GM19025 (cell line): ENCODE data around the gene ST3GAL6.

Experiments
- ATAC-seq: cut with Tn5 transposase; IDR thresholded peaks from one replicate; pipeline ENCODE4 v1.9.1; 2021; ENCODE audit warnings: mild to moderate bottlenecking, low read depth, moderate library complexity; ENCODE audit not compliant: unreplicated experiment

Gene ST3GAL6

DNA sequence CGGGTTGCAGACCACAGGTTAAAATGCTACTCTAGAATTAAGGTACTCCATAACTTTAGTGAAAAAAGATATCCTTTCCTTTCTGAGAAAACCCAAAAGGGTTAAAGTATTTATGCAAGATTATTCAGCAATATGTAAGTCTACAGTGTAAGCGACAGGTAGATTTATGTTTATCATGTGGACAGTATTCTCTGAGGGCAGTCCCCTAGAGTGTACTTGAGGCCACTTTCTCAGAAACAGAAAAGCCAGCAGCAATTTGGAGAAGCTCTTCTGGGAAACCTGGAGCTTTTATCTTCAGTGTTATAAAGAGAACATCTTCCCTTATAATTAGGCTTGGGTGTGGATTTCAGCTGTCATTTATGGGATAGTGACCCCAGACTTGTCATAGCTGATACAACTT is 8.9 kb downstream of the ST3GAL6 start:
- no peak for ATAC-seq

- ATAC-seq: peak; percentile 37
Measured at GRCh38 chr3:98775459-98776139, 12.5 kb downstream of the ST3GAL6 start.

- no peak for ATAC-seq
Measured at GRCh38 chr3:98776140-98776493, 13.0 kb downstream of the ST3GAL6 start.

- ATAC-seq: no peak
Measured at GRCh38 chr3:98777286-98777685, 14.1 kb downstream of the ST3GAL6 start.

GRCh38 chr3:98777801-98778220 is 14.7 kb downstream of the ST3GAL6 start:
- ATAC-seq: no peak

GRCh38 chr3:98778383-98778782 is 15.2 kb downstream of the ST3GAL6 start:
- no peak for ATAC-seq

GRCh38 chr3:98778852-98779413 is 15.8 kb downstream of the ST3GAL6 start:
- ATAC-seq: no peak

GRCh38 chr3:98779541-98780335 is 16.6 kb downstream of the ST3GAL6 start:
- ATAC-seq: no peak

GRCh38 chr3:98780343-98780742 is 17.2 kb downstream of the ST3GAL6 start:
- no peak for ATAC-seq

DNA sequence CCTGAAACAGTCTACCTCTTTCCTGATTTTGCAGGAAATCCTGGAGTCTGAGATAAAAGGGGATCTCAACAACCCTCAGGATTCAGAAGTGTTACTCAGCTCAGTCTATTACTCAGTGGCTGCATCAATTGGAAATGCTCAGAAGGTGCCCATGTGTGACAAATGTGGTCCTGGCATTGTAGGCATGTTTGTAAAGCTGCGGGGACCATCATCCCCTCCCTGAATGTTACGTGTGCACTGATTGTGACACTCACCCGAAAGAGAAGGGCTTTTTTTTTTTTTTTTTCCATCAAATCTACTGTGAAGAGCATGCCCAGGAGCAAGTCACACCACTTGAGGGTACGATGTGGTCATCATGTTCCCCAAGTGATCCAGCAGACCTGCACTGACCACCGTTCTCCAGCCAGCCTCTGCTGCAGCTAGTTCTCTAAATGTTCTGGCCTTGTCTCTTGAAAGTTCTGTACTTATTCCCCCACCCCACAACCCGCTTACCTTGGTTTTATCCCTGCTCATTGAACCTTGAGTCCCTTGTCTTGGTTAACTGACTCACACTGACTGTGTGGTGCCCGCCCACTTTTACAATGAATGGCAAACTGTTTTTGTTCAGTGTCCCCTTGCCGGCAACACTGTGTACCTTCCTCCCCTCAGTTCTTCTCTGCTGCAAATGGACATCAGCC is 19.8 kb downstream of the ST3GAL6 start:
- ATAC-seq: no peak

DNA sequence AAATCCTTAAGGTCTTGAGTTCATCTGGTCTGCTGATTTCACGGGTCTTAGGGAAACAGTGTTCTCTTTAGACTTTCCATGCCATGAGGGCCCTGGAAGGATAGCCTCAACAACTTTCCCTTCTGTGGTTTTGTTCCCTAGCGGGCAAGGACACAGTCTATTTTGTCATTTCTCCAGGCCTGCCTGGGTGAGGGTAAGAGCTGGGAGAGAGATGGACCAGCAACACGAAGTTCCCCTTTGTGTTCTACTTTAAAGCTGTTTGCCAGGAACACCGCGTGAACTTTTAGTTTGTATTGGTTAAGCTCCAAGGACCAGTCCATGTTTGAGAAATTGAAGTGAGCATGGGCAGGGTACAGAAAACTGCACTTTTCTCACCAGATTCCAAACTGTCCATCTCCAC is 20.9 kb downstream of the ST3GAL6 start:
- no peak for ATAC-seq

DNA sequence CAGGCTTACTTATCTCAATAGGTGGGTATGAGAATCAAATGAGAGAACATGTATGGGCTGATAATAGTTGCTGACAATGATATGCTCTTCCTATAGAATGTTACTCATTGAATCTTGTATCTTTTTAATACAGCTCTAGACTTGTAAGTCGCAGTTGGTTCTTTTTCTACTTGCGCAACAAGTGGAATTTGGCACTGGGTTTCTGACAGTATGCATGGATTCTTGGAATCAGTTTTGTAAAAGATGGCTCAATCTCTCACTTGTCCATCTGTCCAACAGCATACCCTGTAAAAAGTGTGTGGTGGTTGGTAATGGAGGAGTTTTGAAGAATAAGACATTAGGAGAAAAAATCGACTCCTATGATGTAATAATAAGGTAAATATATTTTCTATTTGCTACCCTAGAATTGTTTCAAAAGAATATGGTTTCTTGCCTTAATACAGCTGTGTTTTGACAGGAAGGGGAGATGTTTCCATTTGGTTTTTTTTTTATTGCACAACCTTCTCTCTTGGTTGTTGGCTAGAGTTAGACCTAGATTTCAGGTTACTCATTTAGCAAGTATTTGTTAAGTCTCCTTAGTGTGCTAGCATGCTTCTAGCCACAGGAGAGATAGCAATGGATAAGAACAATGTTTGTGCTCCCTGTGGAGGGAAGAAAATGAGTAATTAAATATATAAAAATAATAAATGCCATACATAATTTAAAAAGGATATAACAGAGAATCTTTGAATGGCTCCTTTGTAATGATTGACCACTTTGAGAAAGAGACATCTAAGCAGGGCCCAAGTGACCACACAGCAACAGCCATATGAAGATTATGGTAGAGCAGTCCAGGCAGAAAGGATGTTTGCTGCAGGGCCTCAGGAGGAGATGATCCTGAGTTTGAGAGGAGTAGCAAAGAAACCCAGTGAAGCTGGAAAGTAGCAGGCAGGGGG is 21.8 kb downstream of the ST3GAL6 start:
- no peak for ATAC-seq

DNA sequence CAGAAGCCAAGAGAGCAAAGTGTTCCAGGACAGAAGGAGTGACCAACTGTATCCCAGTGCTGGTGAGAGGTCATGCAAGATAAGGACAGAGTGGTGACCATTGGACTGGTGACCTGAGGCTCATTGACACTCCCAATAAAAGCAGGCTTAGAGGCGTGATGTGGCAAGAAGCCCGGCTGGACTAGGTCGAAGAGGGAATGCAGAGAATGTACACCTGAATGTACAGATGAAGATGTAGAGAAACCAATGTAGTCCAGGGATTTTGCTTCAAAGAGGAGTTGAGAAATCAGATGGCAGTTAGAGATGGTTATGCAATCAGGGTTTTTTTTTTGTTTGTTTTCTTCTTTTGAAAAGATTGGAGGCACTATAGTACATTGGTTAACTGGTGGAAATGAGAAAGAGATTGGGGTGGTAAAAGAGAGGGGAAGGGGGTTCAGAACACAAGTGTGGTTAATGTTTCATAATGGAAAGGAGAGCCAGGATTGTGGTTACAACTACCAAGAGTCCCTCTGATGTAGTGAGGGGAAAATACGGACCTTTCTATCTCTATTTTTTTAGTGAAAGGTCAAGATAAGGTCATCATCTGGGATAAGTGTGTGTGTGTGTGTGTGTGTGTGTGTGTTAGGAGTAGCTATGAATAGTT is 23.3 kb downstream of the ST3GAL6 start:
- ATAC-seq: no peak

DNA sequence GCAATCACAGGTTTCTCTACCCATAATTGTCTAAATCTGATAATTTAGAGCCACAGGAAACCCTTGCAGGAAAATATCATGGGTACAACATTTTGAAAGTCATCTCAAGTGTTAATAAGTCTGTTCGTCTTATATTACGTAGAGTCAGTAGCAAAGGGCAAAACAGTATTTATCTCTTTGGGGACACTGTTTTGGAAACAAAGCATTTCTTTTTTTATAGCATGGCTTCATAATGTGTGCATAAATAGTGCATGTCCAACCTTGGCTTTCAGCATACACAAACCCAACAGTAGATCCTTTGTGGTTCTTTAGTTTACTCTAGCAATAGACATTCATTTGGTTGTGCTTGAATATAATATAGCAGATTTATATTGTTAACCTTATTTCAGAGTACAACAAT is 24.0 kb downstream of the ST3GAL6 start:
- ATAC-seq: no peak

- ATAC-seq: no peak
Measured at GRCh38 chr3:98788651-98789050, 25.5 kb downstream of the ST3GAL6 start.

DNA sequence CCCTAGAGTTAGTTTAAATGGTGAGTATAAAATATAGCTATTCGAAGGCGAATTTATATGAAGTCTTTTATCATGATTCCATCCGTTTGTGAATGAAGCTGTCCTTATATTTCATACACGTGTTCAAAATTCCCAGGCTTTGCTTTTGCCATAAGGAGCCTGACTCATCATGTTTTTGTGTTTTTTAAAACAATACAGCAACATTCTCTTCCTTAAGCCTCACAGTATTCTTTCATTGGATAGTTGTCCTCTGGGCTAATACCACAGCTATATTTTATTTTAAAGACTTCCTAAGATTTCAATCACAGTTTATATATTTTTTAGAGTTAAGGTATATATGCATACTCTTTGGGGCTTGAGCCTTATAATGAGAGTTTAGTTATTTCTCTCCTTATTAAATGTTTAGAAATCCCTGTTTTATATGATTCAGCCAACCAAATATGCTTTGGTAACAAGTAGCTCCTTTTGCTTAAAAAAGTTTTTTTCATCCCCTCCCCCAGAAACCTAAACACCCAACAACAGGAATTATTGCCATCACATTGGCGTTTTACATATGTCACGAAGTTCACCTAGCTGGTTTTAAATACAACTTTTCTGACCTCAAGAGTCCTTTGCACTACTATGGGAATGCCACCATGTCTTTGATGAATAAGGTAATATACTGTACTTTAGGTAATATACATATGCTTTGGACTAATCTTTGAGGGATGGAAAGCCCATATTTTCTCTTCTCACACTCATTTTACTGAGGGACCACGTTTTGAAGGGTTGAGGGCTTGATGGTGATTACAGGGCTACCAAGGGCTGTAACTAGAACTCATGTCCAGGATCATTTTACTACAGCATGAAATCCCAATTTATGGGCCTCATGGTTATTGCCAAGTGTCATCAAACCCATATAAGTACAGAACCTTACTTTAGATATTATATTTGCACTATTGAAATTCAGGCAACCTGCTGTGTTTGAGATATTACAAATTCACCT is 28.5 kb downstream of the ST3GAL6 start:
- no peak for ATAC-seq

- ATAC-seq: no peak
Measured at GRCh38 chr3:98793971-98794370, 30.8 kb downstream of the ST3GAL6 start.

DNA sequence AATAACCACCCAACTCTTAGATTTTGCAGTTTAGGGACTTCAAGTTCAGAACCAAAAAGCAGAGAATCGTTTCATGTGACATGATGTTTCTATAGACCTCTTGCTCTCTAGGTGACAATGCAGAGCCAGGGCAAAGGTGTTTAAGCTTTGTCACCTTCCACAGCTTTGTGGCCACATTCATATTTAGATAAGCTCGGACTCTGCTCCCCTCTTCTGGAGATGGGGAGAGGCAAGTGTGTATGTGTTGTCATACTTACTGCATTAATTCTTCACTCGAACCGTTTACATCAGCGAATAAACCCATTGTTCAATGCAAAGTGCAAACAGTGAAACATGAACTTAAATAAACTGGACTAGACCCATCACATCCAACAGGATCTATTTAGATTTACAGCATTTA is 33.2 kb downstream of the ST3GAL6 start:
- ATAC-seq: no peak

GRCh38 chr3:98797905-98798304 is 34.8 kb downstream of the ST3GAL6 start:
- no peak for ATAC-seq
